MM.1S (cell line): ENCODE results near the gene RACGAP1.

Experiments
- DNase-seq: peaks from one replicate; pipeline ENCODE4 v3.0.0-alpha.2; 2015
- H2AFZ ChIP-seq: fragments of 300-600 bp; sonication (generic); 2 replicates; pipeline ENCODE4 v1.6.0; 2016; ENCODE audit warnings: antibody characterized with exemption, low read length
- H3F3A ChIP-seq: fragments of 300-600 bp; sonication (generic); 2 replicates; pipeline ENCODE4 v1.6.1; 2016; ENCODE audit warnings: mild to moderate bottlenecking, antibody characterized with exemption, low read length, moderate library complexity, mixed read lengths; ENCODE audit not compliant: insufficient read depth
- H3K27ac ChIP-seq: fragments of 300-600 bp; sonication (generic); 2 replicates; pipeline ENCODE4 v1.5.1; 2016; ENCODE audit warnings: mild to moderate bottlenecking, low read length
- H3K27me3 ChIP-seq: fragments of 300-600 bp; sonication (generic); replicated peaks from 2 replicates; pipeline ENCODE4 v1.6.0; 2016; ENCODE audit warnings: low read length; ENCODE audit not compliant: insufficient read depth
- H3K36me3 ChIP-seq: fragments of 300-600 bp; sonication (generic); replicated peaks from 2 replicates; pipeline ENCODE4 v1.6.1; 2016; ENCODE audit warnings: mild to moderate bottlenecking, low read length, mixed read lengths; ENCODE audit not compliant: insufficient read depth
- H3K4me1 ChIP-seq: fragments of 300-600 bp; sonication (generic); 2 replicates; pipeline ENCODE4 v1.6.1; 2016; ENCODE audit warnings: low read length, mixed read lengths
- H3K4me2 ChIP-seq: fragments of 300-600 bp; sonication (generic); 2 replicates; pipeline ENCODE4 v1.6.0; 2016; ENCODE audit warnings: low read depth, low read length
- H3K4me3 ChIP-seq: fragments of 300-600 bp; sonication (generic); 2 replicates; pipeline ENCODE4 v1.5.1; 2016; ENCODE audit warnings: low read length, mixed read lengths
- H3K79me2 ChIP-seq: fragments of 300-600 bp; sonication (generic); 2 replicates; pipeline ENCODE4 v1.6.1; 2016; ENCODE audit warnings: mixed run types, low read length, mixed read lengths
- H3K9ac ChIP-seq: fragments of 300-600 bp; sonication (generic); 2 replicates; pipeline ENCODE4 v1.6.1; 2016; ENCODE audit warnings: low read length, mixed read lengths
- H3K9me2 ChIP-seq: fragments of 300-600 bp; sonication (generic); replicated peaks from 2 replicates; pipeline ENCODE4 v1.6.1; 2016; ENCODE audit warnings: mild to moderate bottlenecking, low read length, mixed read lengths; ENCODE audit not compliant: insufficient read depth
- H3K9me3 ChIP-seq: fragments of 300-600 bp; sonication (generic); replicated peaks from 2 replicates; pipeline ENCODE4 v1.6.1; 2016; ENCODE audit warnings: mild to moderate bottlenecking, low read length, mixed read lengths; ENCODE audit not compliant: insufficient read depth
- H4K20me1 ChIP-seq: fragments of 300-600 bp; sonication (generic); 2 replicates; pipeline ENCODE4 v1.6.1; 2016; ENCODE audit warnings: mild to moderate bottlenecking, low read length, moderate library complexity, mixed read lengths; ENCODE audit not compliant: insufficient read depth
- EZH2 ChIP-seq: fragments of 300-600 bp; sonication (generic); optimal IDR thresholded peaks from 2 replicates; pipeline ENCODE3; 2017; ENCODE audit warnings: low read depth, mild to moderate bottlenecking, antibody characterized with exemption, low read length, mixed read lengths
- EZH2phosphoT487 ChIP-seq: fragments of 300-600 bp; sonication (generic); IDR thresholded peaks from 2 replicates; pipeline ENCODE4 v1.6.1; 2018; ENCODE audit warnings: antibody characterized with exemption, low read length
- TF ChIP-seq, protein P1 (sequence below): fragments of 300-600 bp; sonication (generic); IDR thresholded peaks from 2 replicates; pipeline ENCODE4 v1.5.1; 2016; ENCODE audit warnings: antibody characterized with exemption, low read length, mixed read lengths

The RACGAP1 gene

DNA sequence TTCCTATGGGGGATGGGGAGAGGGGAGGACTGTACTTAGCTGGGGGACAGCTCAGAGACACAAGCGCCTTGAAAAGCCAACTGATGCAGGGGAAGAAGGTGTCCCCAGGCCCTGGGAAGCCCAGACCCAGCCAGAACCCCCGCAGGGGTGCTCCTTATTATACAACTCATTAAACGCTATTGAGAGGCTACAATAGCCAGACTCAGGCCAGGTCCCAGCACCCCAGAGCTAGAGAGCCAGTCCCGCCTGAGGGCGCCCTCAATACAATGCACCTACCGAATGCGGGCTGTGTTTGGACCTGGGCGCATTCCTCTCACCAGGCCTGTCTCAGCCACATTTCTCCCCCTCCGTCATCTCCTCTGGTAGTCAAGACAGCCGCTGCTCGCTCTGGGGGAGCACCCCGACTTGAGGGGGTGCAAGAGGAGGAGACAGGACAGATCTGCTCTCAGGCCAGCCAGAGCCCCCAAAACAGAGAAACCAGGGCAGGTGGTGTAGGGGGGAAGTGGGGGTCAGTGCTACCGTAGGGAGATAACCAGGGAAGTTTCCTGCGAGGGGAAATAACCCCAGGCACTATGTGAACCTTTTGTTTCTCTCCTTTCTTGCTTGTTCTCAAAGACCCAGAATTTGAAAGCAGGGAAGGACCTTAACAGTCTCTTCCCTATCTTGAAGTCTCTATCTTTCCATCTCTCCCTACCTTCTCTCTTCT is 26.0 kb upstream of the RACGAP1 start:
- H3K27me3 ChIP-seq, result peaks cover 35% of the 10 kb centered on the region
- peaks cover 6% of the 10 kb centered on the region; the same call in 1 of the 2 replicates for H3K4me1 ChIP-seq
- DNase-seq, result no peak
- 0 out of 2 replicates have a peak, but pooled peaks cover under 1% of the 10 kb centered on the region for H4K20me1 ChIP-seq
- H3F3A ChIP-seq, result no peaks in the 10 kb centered on the region
- no peak overlapping the region for H2AFZ ChIP-seq
- TF ChIP-seq EZH2phosphoT487, result no peak
- no peak overlapping the region for H3K4me3 ChIP-seq
- no peak overlapping the region for H3K9ac ChIP-seq
- H3K9me2 ChIP-seq, result no peaks in the 10 kb centered on the region
- no peaks in the 10 kb centered on the region for H3K36me3 ChIP-seq
- no peaks in the 10 kb centered on the region for H3K9me3 ChIP-seq
- no peak overlapping the region for H3K27ac ChIP-seq
- no peak overlapping the region for H3K4me2 ChIP-seq
- H3K79me2 ChIP-seq, result no peaks in the 10 kb centered on the region

DNA sequence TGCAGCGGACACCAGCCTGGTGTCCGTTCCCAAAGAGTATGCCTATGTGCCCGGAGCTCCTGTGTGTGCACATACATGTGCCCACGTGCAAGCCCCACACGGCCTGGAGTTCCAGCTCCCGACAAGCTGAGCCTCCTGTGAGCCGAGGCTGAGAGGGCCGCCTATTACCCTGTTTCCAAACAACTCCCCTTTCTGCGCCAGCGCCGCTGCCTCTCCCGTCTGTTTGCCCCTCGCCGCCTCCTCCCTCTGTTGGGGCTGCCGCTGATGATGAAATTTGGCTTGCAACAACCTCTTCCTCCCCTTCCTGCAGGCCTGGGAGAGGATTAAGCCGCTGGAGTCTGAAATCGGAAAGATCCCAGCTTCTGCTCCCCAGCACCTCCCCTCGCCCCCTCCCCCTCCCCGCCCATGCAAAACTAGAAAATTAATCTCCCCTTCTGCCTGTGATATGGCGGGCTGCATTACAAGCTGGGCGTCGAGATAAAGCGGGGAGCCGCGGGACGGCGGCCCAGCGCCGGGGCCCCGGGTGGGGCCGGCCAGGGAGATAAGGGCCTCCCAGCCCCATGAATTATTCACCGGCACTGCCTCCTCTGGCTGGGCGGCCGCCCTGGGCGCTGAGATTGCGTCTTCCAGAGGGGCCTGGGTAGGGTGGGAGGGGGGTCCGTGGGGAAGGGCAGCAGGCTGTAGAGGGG is 25.3 kb upstream of the RACGAP1 start:
- Histone ChIP-seq H3K9ac (no peak overlapping the region), H2AFZ (no peak overlapping the region), H3K4me3 (no peak overlapping the region), H3K4me1 (peaks cover 6% of the 10 kb centered on the region; the same call in 1 of the 2 replicates), H3K27me3 (peaks cover 32% of the 10 kb centered on the region), H3K9me2 (no peaks in the 10 kb centered on the region), H3F3A (no peaks in the 10 kb centered on the region), H4K20me1 (no peaks in the 10 kb centered on the region), H3K4me2 (no peak overlapping the region), H3K27ac (no peak overlapping the region), H3K79me2 (no peaks in the 10 kb centered on the region), H3K9me3 (no peaks in the 10 kb centered on the region), H3K36me3 (no peaks in the 10 kb centered on the region)
- no peak for DNase-seq
- TF ChIP-seq EZH2 (no peak), EZH2phosphoT487 (no peak)
- TF ChIP-seq, protein P1, sequence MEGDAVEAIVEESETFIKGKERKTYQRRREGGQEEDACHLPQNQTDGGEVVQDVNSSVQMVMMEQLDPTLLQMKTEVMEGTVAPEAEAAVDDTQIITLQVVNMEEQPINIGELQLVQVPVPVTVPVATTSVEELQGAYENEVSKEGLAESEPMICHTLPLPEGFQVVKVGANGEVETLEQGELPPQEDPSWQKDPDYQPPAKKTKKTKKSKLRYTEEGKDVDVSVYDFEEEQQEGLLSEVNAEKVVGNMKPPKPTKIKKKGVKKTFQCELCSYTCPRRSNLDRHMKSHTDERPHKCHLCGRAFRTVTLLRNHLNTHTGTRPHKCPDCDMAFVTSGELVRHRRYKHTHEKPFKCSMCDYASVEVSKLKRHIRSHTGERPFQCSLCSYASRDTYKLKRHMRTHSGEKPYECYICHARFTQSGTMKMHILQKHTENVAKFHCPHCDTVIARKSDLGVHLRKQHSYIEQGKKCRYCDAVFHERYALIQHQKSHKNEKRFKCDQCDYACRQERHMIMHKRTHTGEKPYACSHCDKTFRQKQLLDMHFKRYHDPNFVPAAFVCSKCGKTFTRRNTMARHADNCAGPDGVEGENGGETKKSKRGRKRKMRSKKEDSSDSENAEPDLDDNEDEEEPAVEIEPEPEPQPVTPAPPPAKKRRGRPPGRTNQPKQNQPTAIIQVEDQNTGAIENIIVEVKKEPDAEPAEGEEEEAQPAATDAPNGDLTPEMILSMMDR, result no peak

DNA sequence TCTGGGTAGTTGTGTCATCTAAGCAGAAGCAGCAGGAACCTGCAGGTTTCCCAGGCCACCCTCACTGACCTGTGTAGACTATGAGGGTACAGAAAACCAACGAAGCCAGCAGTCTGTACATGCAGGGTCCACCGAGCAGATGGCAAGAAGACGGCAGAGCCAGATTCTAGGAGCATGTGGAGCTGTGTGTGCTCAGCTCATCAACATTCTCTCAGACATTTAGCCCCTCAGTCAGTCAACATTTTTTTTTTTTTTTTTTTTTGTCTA is 24.8 kb upstream of the RACGAP1 start:
- peaks cover 29% of the 10 kb centered on the region for H3K27me3 ChIP-seq
- no peak overlapping the region for H3K4me2 ChIP-seq
- TF ChIP-seq EZH2, result no peak
- TF ChIP-seq, protein P1, result no peak
- TF ChIP-seq EZH2phosphoT487, result no peak
- H4K20me1 ChIP-seq, result no peaks in the 10 kb centered on the region
- H3K27ac ChIP-seq, result no peak overlapping the region
- no peak overlapping the region for H3K9ac ChIP-seq
- no peak for DNase-seq
- H3F3A ChIP-seq, result no peaks in the 10 kb centered on the region
- H3K9me3 ChIP-seq, result no peaks in the 10 kb centered on the region
- no peaks in the 10 kb centered on the region for H3K9me2 ChIP-seq
- H3K36me3 ChIP-seq, result no peaks in the 10 kb centered on the region
- H2AFZ ChIP-seq, result no peak overlapping the region
- no peaks in the 10 kb centered on the region for H3K79me2 ChIP-seq
- no peak overlapping the region for H3K4me3 ChIP-seq
- peaks cover 6% of the 10 kb centered on the region; the same call in 1 of the 2 replicates for H3K4me1 ChIP-seq
